HEK293 (cell line): Measurements from ENCODE around the gene KCNC1.

ENCODE experiments used
- CTCF ChIP-seq: fragments of 450-650 bp; formaldehyde crosslinking; IDR thresholded peaks from 2 replicates; pipeline ENCODE4 v1.5.1; 2016; ENCODE audit warnings: missing biosample characterization, missing genetic modification characterization
- IKZF3 ChIP-seq: fragments of 450-650 bp; IDR thresholded peaks from 2 replicates; pipeline ENCODE4 v1.5.0; 2018; ENCODE audit warnings: missing biosample characterization, mild to moderate bottlenecking, missing genetic modification characterization, moderate library complexity
- ZNF146 ChIP-seq: fragments of 450-650 bp; formaldehyde crosslinking; IDR thresholded peaks from 2 replicates; pipeline ENCODE4 v1.5.1; 2016; ENCODE audit warnings: missing biosample characterization, missing genetic modification characterization
- ZNF335 ChIP-seq: fragments of 450-650 bp; formaldehyde crosslinking; conservative IDR thresholded peaks from 2 replicates; pipeline ENCODE4 v1.5.1; 2016; ENCODE audit warnings: missing biosample characterization, missing genetic modification characterization
- ZNF513 ChIP-seq: fragments of 450-650 bp; IDR thresholded peaks from 2 replicates; pipeline ENCODE4 v1.5.1; 2018; ENCODE audit warnings: missing biosample characterization, missing genetic modification characterization
- ZNF629 ChIP-seq: fragments of 450-650 bp; formaldehyde crosslinking; IDR thresholded peaks from 2 replicates; pipeline ENCODE4 v1.5.1; 2017; ENCODE audit warnings: missing biosample characterization, missing genetic modification characterization

GRCh38 chr11:17736930-17737817 is 2.6 kb downstream of the KCNC1 start:
- TF ChIP-seq ZNF146 (tag by site-specific recombination), result no peak
- TF ChIP-seq CTCF, result no peak
- no peak for TF ChIP-seq ZNF629
- TF ChIP-seq ZNF513 (tag by site-specific recombination), result no peak
- no peak for TF ChIP-seq ZNF335 (tag by site-specific recombination)
- no peak for TF ChIP-seq IKZF3 (tag by site-specific recombination)
